HFF-Myc (cell line): ENCODE results near the gene PCDHB11.
"Not testable (repeated sequence)": the region's sequence is repeated elsewhere in the genome, so short reads cannot be mapped to it uniquely, and the experiment has no call there.

Experiments used
- DNase-seq: peaks from one replicate; pipeline ENCODE4 v3.0.0-alpha.2; 2011; ENCODE audit warnings: low read depth; ENCODE audit errors: extremely low read depth
- H3K4me3 ChIP-seq: replicated peaks from 2 replicates; pipeline ENCODE4 v1.5.1; 2011; ENCODE audit warnings: low read depth, mild to moderate bottlenecking, control low read depth, low read length
- TF ChIP-seq, protein P1 (sequence below): IDR thresholded peaks from 2 replicates; pipeline ENCODE4 v1.5.1; 2012; ENCODE audit warnings: mild to moderate bottlenecking, low read depth, low read length, control low read depth; ENCODE audit errors: missing control alignments

Gene PCDHB11

DNA sequence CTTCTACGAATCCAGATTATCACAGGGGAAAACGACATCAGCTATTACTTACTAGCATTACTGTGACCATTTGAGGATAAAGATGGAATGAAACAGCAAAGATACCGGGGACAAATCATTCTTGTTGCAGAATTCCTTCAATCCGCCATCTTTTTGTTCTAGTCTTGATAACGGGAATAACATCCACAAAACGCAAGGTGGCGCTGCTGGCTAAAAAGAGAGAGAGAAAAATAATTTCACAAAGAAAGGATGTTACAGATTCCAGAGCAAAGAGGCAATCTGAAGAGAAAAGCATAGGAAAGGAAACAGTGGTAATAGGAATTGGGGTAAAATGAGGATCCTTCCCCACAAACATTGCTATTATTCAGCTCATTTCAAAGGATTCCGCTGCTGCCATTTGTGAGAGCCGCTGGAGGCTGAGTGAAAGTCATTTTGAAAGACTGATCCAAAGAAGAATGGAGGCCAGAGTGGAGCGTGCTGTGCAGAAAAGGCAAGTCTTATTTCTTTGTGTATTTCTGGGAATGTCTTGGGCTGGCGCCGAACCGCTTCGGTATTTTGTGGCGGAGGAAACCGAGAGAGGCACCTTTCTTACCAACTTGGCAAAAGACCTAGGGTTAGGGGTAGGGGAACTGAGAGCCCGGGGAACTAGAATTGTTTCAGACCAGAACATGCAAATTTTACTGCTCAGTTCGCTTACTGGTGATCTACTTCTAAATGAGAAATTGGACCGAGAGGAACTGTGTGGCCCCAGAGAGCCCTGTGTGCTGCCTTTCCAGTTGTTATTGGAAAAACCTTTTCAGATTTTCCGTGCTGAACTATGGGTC, 26.8 kb upstream of the PCDHB11 start, which contains the start of gene PCDHB7:
Gene PCDHB7, plus strand, starts transcription at position 264 of the 824 bp plus-strand sequence. Its CDS starts 192 bp downstream, at position 456.
- TF ChIP-seq, protein P1, sequence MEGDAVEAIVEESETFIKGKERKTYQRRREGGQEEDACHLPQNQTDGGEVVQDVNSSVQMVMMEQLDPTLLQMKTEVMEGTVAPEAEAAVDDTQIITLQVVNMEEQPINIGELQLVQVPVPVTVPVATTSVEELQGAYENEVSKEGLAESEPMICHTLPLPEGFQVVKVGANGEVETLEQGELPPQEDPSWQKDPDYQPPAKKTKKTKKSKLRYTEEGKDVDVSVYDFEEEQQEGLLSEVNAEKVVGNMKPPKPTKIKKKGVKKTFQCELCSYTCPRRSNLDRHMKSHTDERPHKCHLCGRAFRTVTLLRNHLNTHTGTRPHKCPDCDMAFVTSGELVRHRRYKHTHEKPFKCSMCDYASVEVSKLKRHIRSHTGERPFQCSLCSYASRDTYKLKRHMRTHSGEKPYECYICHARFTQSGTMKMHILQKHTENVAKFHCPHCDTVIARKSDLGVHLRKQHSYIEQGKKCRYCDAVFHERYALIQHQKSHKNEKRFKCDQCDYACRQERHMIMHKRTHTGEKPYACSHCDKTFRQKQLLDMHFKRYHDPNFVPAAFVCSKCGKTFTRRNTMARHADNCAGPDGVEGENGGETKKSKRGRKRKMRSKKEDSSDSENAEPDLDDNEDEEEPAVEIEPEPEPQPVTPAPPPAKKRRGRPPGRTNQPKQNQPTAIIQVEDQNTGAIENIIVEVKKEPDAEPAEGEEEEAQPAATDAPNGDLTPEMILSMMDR: peak; percentile 51
- H3K4me3 ChIP-seq: no peak within 1 kb of the TSS
- DNase-seq: no peak

DNA sequence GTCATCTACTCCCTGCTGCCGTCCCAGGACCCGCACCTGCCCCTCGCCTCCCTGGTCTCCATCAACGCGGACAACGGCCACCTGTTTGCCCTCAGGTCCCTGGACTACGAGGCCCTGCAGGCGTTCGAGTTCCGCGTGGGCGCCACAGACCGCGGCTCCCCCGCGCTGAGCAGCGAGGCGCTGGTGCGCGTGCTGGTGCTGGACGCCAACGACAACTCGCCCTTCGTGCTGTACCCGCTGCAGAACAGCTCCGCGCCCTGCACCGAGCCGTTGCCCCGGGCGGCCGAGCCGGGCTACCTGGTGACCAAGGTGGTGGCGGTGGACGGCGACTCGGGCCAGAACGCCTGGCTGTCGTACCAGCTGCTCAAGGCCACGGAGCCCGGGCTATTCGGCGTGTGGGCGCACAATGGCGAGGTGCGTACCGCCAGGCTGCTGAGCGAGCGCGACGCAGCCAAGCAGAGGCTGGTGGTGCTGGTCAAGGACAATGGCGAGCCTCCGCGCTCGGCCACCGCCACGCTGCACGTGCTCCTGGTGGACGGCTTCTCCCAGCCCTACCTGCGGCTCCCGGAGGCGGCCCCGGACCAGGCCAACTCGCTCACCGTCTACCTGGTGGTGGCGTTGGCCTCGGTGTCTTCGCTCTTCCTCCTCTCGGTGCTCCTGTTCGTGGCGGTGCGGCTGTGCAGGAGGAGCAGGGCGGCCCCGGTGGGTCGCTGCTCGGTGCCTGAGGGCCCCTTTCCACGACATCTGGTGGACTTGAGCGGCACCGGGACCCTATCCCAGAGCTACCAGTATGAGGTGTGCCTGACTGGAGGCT, 24.9 kb upstream of the PCDHB11 start:
- H3K4me3 ChIP-seq, DNase-seq: not testable (repeated sequence)

DNA sequence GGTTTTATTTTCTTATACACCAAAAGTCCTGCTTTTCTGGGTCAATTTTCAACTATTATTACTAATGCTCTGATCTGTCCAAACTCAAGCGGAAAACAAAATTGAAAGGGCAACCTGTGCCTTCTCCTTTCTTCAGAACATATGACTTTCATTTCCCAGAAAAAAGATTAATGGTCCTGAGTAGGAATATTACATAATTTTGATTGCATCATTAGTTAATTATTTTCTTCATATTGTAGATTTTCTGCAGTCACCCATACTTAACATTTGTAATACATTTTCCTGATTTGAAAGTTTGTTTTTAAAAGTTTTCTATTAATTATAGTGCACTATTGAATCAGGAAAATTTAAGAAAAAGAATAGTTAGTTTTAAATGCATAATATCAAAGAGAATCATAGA, 23.5 kb upstream of the PCDHB11 start:
- H3K4me3 ChIP-seq: no peak overlapping the region
- DNase-seq: no peak
- TF ChIP-seq, protein P1: no peak

DNA sequence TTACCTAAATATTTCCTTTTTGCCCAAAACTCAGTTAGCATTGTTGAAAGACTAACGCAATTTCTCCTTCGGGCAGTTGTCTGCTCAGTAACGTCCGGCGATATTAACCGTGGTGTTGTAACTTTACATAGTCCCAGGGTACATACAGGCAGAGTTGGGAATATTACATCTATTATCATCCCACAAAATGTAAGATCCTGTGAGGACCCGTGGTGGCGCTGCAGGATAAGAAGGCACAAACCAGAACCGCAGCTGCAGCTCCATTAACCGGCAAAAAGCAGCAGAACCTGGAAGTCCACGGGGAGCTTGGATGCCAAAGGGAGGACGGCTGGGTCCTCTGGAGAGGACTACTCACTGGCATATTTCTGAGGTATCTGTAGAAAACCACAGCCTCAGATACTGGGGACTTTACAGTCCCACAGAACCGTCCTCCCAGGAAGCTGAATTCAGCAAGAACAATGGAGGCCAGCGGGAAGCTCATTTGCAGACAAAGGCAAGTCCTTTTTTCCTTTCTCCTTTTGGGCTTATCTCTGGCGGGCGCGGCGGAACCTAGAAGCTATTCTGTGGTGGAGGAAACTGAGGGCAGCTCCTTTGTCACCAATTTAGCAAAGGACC, 21.7 kb upstream of the PCDHB11 start, which contains the start of gene PCDHB8:
Gene PCDHB8, plus strand, starts transcription at position 214 of the 615 bp plus-strand sequence. Its CDS starts 245 bp downstream, at position 459.
- H3K4me3 ChIP-seq, DNase-seq: not testable (repeated sequence)

DNA sequence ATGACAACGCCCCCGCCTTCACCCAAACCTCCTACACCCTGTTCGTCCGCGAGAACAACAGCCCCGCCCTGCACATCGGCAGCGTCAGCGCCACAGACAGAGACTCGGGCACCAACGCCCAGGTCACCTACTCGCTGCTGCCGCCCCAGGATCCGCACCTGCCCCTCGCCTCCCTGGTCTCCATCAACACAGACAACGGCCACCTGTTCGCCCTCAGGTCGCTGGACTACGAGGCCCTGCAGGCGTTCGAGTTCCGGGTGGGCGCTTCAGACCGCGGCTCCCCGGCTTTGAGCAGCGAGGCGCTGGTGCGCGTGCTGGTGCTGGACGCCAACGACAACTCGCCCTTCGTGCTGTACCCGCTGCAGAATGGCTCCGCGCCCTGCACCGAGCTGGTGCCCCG, 20.1 kb upstream of the PCDHB11 start:
- not testable (repeated sequence) for H3K4me3 ChIP-seq, DNase-seq

DNA sequence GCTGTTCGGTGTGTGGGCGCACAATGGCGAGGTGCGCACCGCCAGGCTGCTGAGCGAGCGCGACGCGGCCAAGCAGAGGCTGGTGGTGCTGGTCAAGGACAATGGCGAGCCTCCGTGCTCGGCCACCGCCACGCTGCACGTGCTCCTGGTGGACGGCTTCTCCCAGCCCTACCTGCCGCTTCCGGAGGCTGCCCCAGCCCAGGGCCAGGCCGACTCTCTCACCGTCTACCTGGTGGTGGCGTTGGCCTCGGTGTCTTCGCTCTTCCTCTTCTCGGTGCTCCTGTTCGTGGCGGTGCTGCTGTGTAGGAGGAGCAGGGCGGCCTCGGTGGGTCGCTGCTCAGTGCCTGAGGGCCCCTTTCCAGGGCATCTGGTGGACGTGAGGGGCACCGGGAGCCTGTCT, 19.6 kb upstream of the PCDHB11 start:
- DNase-seq, H3K4me3 ChIP-seq: not testable (repeated sequence)

DNA sequence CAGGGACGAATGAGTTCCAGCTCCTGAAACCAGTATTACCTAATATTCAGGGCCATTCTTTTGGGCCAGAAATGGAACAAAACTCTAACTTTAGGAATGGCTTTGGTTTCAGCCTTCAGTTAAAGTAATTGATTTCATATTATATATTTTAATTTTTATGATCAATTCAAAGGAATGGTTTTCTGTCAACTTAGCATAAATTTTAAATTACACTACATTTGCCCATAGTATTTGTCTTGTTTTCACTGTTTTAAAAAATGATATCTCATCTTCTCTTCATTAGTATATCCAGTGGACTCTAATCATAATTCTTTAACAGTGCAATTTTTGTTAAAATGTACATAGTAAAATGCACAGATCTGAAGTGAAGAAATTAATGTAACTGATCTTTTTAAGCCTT, 19.1 kb upstream of the PCDHB11 start:
- no peak overlapping the region for H3K4me3 ChIP-seq
- no peak for DNase-seq
- TF ChIP-seq, protein P1: no peak

DNA sequence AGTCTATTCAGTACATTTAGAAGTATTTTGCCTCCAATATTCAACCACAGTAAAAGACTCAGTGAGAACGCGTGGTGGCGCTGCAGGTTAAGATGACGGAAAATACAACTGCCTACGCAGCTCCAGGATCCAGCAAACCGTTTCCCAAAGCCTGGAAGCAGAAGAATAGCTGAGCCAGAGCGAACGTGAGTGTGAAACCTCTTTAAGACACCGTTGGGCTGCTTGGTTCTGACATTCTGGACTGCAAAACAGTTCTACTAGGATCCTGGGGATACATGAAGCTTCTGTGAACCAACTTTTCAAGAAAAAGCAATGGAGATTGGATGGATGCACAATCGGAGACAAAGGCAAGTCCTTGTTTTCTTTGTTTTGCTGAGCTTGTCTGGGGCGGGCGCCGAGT, 17.2 kb upstream of the PCDHB11 start, which contains the start of gene PCDHB16:
Gene PCDHB16, plus strand, starts transcription at position 140 of the 400 bp plus-strand sequence. Its CDS starts 173 bp downstream, at position 313.
- DNase-seq: no peak
- TF ChIP-seq, protein P1: peak; percentile 17
- H3K4me3 ChIP-seq: no peak within 1 kb of the TSS

DNA sequence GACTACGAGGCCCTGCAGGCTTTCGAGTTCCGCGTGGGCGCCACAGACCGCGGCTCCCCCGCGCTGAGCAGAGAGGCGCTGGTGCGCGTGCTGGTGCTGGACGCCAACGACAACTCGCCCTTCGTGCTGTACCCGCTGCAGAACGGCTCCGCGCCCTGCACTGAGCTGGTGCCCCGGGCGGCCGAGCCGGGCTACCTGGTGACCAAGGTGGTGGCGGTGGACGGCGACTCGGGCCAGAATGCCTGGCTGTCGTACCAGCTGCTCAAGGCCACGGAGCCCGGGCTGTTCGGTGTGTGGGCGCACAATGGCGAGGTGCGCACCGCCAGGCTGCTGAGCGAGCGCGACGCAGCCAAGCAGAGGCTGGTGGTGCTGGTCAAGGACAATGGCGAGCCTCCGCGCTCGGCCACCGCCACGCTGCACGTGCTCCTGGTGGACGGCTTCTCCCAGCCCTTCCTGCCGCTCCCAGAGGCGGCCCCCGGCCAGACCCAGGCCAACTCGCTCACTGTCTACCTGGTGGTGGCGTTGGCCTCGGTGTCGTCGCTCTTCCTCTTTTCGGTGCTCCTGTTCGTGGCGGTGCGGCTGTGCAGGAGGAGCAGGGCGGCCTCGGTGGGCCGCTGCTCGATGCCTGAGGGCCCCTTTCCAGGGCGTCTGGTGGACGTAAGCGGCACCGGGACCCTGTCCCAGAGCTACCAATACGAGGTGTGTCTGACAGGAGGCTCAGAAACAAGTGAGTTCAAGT, 15.1 kb upstream of the PCDHB11 start:
- H3K4me3 ChIP-seq, DNase-seq: not testable (repeated sequence)
